GM12878 (cell line): ENCODE results near the gene CLCN7. TPM values are rescaled to one million over a fixed set of nuclear protein-coding genes. Genes with fewer than 3 reads are reported as not detected.

Experiments used
- ASH2L ChIP-seq: fragments of 300-600, 200-600 bp; sonication (generic); IDR thresholded peaks from 2 replicates; pipeline ENCODE4 v1.6.1; 2017; ENCODE audit warnings: low read depth, mild to moderate bottlenecking, borderline replicate concordance
- ATF7 ChIP-seq: fragments of 450-650 bp; IDR thresholded peaks from 2 replicates; pipeline ENCODE4 v1.6.1; 2016; ENCODE audit warnings: low read depth, mild to moderate bottlenecking
- SP1 ChIP-seq: IDR thresholded peaks from one replicate; pipeline ENCODE4 v1.6.1; 2011; ENCODE audit warnings: low read depth, low read length
- WRNIP1 ChIP-seq: IDR thresholded peaks from 2 replicates; pipeline ENCODE4 v1.6.1; 2011; ENCODE audit warnings: low read depth, low read length, improper control_type of control experiment, borderline replicate concordance
- polyA plus RNA-seq, 11 experiments: library from polyadenylated mRNA; depleted of rRNA in 4 of 11; unstranded in 6 of 11; stranded (reverse) in 5 of 11; fragments of >200 nt; fragmentation: Nextera tagmentation in 4 of 11; fragmentation: Illumina TruSeq in 1 of 11; extraction: Ambion mirVana in 4 of 11; extraction: Trizol in 1 of 11; gene quantifications; 1 replicate in 1 of 11; 2 replicates in 10 of 11; pipeline versions ENCODE4 v1.2.1 to v1.2.3, GENCODE V29; 2011 to 2016; ENCODE audit warnings: inconsistent platforms in 2 of 11, missing spikeins in 2 of 11, low read depth in 1 of 11
- total RNA-seq, 4 experiments: library from RNA; depleted of rRNA in 3 of 4; stranded (reverse); fragments of >200 nt in 3 of 4; fragmentation: Illumina TruSeq in 1 of 4; extraction: Trizol in 1 of 4; gene quantifications; 2 replicates each; pipeline versions ENCODE4 v1.2.1 to v1.2.3, GENCODE V29; 2013 to 2021
- TF ChIP-seq, protein P1 (sequence below): fragments of 450-650 bp; IDR thresholded peaks from 2 replicates; pipeline ENCODE4 v1.6.1; 2017; ENCODE audit warnings: mild to moderate bottlenecking, moderate library complexity
- TF ChIP-seq, protein P2 (sequence below): fragments of 450-650 bp; formaldehyde crosslinking; IDR thresholded peaks from 2 replicates; pipeline ENCODE4 v1.4.0; 2022; ENCODE audit warnings: mild to moderate bottlenecking, moderate library complexity

Gene CLCN7
- total and polyA plus RNA-seq, 10 of the 15 experiments (the other 5 are each of a cell fraction or from before 2014, with no cell fraction given): 0.04 to 62.5 (median 19.9) TPM

DNA sequence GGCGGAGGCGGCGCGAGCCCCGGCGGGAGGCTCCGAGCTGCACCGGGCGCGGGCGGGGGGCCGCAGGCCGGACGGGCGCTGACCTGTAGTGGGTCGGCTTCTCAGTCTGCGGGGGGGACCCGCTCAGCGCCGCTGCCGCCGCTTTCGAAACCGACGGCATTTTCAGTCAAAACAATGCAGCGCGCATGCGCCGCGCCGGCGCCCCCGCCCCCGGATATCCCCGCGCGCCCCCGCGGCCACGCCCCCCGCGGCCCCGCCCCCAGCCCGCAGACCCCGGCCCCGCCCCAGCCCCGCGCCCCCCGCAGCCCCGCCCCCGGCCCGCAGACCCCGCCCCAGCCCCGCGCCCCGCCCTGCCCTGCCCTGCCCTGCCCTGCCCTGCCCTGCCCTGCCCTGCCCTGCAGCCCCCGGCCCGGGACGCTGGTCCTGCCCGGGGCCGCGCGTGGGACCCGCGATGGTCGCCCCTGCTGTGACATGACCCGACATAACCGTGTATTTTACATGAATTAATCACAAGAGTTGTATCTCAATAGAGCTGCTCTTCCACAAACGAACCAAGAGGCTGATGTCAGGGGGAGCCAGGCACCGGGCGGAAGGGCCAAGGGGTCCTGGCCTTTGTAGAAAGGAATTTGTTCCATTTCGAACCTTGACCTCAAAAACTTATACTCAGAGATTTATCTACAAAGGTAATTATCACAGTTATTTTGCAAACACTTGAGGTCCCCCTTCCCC, 60.1 kb downstream of the CLCN7 start, which contains the start of gene UNKL (continued):
- TF ChIP-seq, protein P1, sequence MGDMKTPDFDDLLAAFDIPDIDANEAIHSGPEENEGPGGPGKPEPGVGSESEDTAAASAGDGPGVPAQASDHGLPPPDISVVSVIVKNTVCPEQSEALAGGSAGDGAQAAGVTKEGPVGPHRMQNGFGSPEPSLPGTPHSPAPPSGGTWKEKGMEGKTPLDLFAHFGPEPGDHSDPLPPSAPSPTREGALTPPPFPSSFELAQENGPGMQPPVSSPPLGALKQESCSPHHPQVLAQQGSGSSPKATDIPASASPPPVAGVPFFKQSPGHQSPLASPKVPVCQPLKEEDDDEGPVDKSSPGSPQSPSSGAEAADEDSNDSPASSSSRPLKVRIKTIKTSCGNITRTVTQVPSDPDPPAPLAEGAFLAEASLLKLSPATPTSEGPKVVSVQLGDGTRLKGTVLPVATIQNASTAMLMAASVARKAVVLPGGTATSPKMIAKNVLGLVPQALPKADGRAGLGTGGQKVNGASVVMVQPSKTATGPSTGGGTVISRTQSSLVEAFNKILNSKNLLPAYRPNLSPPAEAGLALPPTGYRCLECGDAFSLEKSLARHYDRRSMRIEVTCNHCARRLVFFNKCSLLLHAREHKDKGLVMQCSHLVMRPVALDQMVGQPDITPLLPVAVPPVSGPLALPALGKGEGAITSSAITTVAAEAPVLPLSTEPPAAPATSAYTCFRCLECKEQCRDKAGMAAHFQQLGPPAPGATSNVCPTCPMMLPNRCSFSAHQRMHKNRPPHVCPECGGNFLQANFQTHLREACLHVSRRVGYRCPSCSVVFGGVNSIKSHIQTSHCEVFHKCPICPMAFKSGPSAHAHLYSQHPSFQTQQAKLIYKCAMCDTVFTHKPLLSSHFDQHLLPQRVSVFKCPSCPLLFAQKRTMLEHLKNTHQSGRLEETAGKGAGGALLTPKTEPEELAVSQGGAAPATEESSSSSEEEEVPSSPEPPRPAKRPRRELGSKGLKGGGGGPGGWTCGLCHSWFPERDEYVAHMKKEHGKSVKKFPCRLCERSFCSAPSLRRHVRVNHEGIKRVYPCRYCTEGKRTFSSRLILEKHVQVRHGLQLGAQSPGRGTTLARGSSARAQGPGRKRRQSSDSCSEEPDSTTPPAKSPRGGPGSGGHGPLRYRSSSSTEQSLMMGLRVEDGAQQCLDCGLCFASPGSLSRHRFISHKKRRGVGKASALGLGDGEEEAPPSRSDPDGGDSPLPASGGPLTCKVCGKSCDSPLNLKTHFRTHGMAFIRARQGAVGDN: 0 out of 2 replicates have a peak, but pooled peaks have one; percentile 25
- TF ChIP-seq WRNIP1 (no peak), ASH2L (no peak), SP1 (no peak), ATF7 (no peak)
- TF ChIP-seq, protein P2, sequence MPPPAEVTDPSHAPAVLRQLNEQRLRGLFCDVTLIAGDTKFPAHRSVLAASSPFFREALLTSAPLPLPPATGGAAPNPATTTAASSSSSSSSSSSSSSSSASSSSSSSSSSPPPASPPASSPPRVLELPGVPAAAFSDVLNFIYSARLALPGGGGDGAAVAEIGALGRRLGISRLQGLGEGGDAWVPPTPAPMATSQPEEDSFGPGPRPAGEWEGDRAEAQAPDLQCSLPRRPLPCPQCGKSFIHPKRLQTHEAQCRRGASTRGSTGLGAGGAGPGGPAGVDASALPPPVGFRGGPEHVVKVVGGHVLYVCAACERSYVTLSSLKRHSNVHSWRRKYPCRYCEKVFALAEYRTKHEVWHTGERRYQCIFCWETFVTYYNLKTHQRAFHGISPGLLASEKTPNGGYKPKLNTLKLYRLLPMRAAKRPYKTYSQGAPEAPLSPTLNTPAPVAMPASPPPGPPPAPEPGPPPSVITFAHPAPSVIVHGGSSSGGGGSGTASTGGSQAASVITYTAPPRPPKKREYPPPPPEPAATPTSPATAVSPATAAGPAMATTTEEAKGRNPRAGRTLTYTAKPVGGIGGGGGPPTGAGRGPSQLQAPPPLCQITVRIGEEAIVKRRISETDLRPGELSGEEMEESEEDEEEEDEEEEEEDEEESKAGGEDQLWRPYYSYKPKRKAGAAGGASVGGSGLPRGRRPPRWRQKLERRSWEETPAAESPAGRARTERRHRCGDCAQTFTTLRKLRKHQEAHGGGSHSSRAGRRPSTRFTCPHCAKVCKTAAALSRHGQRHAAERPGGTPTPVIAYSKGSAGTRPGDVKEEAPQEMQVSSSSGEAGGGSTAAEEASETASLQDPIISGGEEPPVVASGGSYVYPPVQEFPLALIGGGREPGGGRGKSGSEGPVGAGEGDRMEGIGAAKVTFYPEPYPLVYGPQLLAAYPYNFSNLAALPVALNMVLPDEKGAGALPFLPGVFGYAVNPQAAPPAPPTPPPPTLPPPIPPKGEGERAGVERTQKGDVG (CRISPR knock-in tag): no peak
- TF ChIP-seq, all 136 proteins: peak for 7
